Activated naive CD8-positive, alpha-beta T cell (primary cell): ENCODE data around the gene ENC1.
A peak's percentile ranks its signal among the peaks of the same experiment; 100 is the strongest.
"Not testable (repeated sequence)": the region's sequence is repeated elsewhere in the genome, so short reads cannot be mapped to it uniquely, and the experiment has no call there.

ENCODE experiments used
- H3K27ac Mint-ChIP-seq: one replicate; pipeline ENCODE4 v1.8.0; 2021; ENCODE audit warnings: mixed read lengths
- H3K27me3 Mint-ChIP-seq: one replicate; pipeline ENCODE4 v1.8.0; 2021; ENCODE audit warnings: mixed read lengths
- H3K36me3 Mint-ChIP-seq: one replicate; pipeline ENCODE4 v1.8.0; 2021; ENCODE audit warnings: mixed read lengths
- H3K4me1 Mint-ChIP-seq: one replicate; pipeline ENCODE4 v1.8.0; 2021; ENCODE audit warnings: low read depth, mixed read lengths
- H3K4me3 Mint-ChIP-seq: one replicate; pipeline ENCODE4 v1.8.0; 2021; ENCODE audit warnings: mild to moderate bottlenecking, mixed read lengths
- H3K9me3 Mint-ChIP-seq: one replicate; pipeline ENCODE4 v1.8.0; 2021; ENCODE audit warnings: low read depth, mixed read lengths

The ENC1 gene

DNA sequence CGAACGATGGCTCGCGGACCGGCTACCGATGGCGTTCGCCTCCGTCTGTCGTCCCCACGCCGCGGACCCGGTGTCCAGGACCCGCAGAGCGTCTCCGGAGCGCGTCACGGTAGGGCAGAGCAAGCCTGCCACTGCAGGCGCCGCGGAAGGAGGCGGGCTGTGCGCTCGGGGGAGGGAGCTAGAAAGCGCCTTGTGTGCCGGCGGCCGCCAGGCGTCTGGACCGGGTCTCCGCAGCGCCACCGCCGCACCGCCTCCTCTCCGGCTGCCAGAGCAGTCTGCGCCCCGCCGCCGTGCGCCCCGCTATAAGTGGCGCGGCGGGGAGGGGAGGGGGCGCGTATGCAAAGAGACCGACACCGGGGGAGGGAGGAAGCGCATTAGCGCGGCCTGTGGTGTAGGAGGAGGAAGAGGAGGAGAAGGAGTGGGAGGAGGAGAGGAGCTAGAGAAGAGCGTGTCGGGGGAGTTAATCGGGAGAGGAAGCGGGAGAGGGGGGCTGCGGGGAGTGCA lies at the start of gene ENC1:
TSS of gene ENC1 (minus strand) at position 279 of the 504 bp plus-strand sequence. CDS start 4,243 bp downstream, outside the sequence.
- Mint-ChIP-seq H3K27me3 (peaks cover 23% of the 10 kb centered on the region), H3K4me1 (peaks cover 27% of the 10 kb centered on the region), H3K9me3 (no peaks in the 10 kb centered on the region), H3K4me3 (peak within 1 kb of the TSS; percentile 87), H3K36me3 (no peaks in the 10 kb centered on the region), H3K27ac (peak within 1 kb of the TSS; percentile 73)

DNA sequence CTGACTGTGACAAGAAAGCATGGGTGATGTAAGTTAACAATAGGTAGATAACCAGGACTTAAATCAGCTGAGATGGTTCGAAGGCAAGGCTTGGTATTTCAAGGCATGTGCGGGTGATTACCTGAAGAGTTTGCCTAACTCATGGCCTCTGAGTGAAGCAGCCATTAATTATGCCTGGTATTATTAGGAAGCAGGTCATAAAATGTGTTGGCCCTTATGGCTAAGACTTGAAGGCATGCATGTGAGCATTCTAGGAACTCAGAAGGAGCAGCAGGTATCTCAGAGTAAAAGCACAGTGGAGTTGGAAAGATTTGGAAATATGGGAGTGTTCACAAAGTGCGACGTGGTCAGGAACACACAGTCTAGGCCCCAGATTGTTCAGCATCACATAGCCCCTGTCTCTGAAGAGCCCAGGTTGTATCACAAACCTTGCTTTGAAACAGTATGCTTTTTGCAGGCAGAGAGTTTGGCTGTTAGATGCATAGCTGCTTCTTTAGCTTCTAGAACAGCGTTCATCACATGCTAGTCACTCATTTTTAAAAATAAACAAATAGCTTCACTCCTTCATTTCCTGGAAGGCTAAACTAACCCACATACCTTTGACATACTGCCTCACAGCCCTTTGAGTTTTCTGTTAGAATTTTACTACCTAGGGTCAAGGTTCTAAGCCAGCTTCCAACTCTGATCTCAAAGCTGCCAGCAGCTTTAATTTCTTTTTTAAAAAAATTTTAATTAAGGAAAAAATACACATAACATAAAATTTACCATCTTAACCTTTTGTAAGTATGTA lies 46.6 kb upstream of the ENC1 start:
- Mint-ChIP-seq H3K27ac (no peak overlapping the region), H3K4me1 (peaks cover 27% of the 10 kb centered on the region), H3K4me3 (peak overlapping the region; percentile 89), H3K27me3 (no peaks in the 10 kb centered on the region), H3K36me3 (peaks cover 4% of the 10 kb centered on the region), H3K9me3 (no peaks in the 10 kb centered on the region)

- Mint-ChIP-seq H3K27ac (peak overlapping the region; percentile 83), H3K4me1 (peaks cover 27% of the 10 kb centered on the region), H3K4me3 (peak overlapping the region; percentile 89), H3K36me3 (peaks cover 4% of the 10 kb centered on the region), H3K27me3 (no peaks in the 10 kb centered on the region), H3K9me3 (no peaks in the 10 kb centered on the region)
Observed at GRCh38 chr5:74685979-74686631, 45.6 kb upstream of the ENC1 start.

GRCh38 chr5:74684900-74685851 lies 44.6 kb upstream of the ENC1 start, which contains the start of gene HEXB:
TSS of gene HEXB (plus strand) at chr5:74685233. CDS start at chr5:74685261, 28 bp downstream.
- H3K4me3 Mint-ChIP-seq = peak within 1 kb of the TSS; percentile 89
- peaks cover 27% of the 10 kb centered on the region for H3K4me1 Mint-ChIP-seq
- H3K36me3 Mint-ChIP-seq = peaks cover 4% of the 10 kb centered on the region
- H3K27ac Mint-ChIP-seq = peak within 1 kb of the TSS; percentile 83
- peaks cover 2% of the 10 kb centered on the region for H3K27me3 Mint-ChIP-seq
- H3K9me3 Mint-ChIP-seq = no peaks in the 10 kb centered on the region

GRCh38 chr5:74679966-74680365 lies 39.4 kb upstream of the ENC1 start:
- Mint-ChIP-seq H3K27ac (no peak overlapping the region), H3K4me3 (no peak overlapping the region), H3K9me3 (no peaks in the 10 kb centered on the region), H3K27me3 (peaks cover 7% of the 10 kb centered on the region), H3K4me1 (peaks cover 4% of the 10 kb centered on the region), H3K36me3 (no peaks in the 10 kb centered on the region)

DNA sequence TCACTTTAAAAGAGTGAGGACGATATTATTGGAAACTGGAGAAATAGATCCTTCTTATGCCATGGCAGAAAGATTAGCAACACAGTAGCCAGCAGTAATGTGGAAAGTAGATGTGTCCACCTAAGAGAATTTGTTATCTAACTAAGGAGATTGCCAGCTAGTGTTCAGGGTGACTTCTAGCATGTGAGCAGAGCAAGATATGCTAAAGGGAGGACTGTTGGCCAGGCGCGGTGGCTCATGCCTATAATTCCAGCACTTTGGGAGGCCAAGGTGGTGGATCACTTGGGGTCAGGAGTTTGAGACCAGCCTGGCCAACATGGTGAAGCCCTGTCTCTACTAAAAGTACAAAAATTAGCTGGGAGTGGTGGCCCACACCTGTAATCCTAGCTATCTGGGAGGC lies 38.8 kb upstream of the ENC1 start:
- H3K9me3 Mint-ChIP-seq, H3K36me3 Mint-ChIP-seq, H3K27me3 Mint-ChIP-seq, H3K4me1 Mint-ChIP-seq, H3K4me3 Mint-ChIP-seq, H3K27ac Mint-ChIP-seq: not testable (repeated sequence)

- not testable (repeated sequence) for H3K27ac Mint-ChIP-seq, H3K4me1 Mint-ChIP-seq, H3K36me3 Mint-ChIP-seq, H3K4me3 Mint-ChIP-seq, H3K27me3 Mint-ChIP-seq, H3K9me3 Mint-ChIP-seq
Observed at GRCh38 chr5:74678123-74678522, 37.6 kb upstream of the ENC1 start.

DNA sequence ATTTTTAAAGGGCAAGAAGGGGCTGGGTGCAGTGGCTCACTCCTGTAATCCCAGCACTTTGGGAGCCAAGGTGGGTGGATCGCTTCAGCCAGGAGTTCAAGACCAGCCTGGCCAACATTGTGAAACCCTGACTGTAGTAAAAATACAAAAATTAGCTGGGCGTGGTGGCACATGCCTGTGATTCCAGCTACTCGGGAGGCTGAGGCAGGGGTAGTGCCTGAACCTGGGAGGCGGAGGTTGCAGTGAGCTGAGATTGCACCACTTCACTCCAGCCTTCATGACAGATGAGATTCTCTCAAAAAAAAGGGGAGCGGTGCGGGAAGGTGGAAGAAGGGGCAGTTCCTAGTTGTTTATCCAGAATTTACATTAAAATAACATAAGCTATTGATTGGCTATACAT lies 35.9 kb upstream of the ENC1 start:
- H3K4me1 Mint-ChIP-seq, H3K36me3 Mint-ChIP-seq, H3K27me3 Mint-ChIP-seq, H3K9me3 Mint-ChIP-seq, H3K4me3 Mint-ChIP-seq, H3K27ac Mint-ChIP-seq: not testable (repeated sequence)

- H3K36me3 Mint-ChIP-seq = no peaks in the 10 kb centered on the region
- no peaks in the 10 kb centered on the region for H3K9me3 Mint-ChIP-seq
- H3K27ac Mint-ChIP-seq = no peak overlapping the region
- H3K4me1 Mint-ChIP-seq = no peaks in the 10 kb centered on the region
- peaks cover 1% of the 10 kb centered on the region for H3K27me3 Mint-ChIP-seq
- no peak overlapping the region for H3K4me3 Mint-ChIP-seq
Observed at GRCh38 chr5:74673011-74673790, 32.7 kb upstream of the ENC1 start.

DNA sequence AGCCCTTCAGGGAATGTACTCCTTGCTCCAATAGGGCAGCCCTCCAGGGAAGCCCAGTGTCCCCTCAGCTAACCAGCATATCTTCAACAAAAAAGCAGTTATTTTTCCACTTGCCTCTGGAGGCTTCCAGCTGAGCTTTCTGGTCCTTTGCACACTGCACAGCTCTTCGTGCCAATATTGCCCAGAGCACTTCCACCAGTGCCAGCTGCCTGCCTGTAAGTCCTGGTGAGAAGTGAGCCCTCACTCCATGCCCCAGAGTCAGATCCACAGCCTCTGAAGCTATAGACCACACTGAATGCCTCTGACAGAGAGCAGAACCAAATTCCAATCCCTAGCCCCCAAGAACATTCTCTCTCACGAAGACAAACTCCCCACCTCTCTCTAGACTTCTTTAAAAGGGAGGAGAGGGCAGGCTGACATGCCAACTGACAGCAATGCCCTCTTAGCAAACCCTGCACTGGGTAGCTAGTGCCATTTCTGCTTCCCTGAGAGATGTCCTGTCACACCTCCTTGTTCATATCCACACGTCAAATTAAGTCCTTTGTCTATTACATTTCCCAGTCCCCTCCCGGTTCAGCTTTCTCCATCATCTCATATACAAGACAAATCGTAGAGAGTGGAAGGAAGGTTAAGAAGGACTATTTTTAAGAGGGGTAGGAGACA lies 31.8 kb upstream of the ENC1 start:
- H3K4me3 Mint-ChIP-seq = no peak overlapping the region
- no peaks in the 10 kb centered on the region for H3K4me1 Mint-ChIP-seq
- H3K36me3 Mint-ChIP-seq = no peaks in the 10 kb centered on the region
- H3K27me3 Mint-ChIP-seq = peaks cover 1% of the 10 kb centered on the region
- H3K27ac Mint-ChIP-seq = no peak overlapping the region
- no peaks in the 10 kb centered on the region for H3K9me3 Mint-ChIP-seq

GRCh38 chr5:74670396-74671038 lies 30.0 kb upstream of the ENC1 start:
- Mint-ChIP-seq H3K4me1 (no peaks in the 10 kb centered on the region), H3K27ac (no peak overlapping the region), H3K9me3 (no peaks in the 10 kb centered on the region), H3K36me3 (no peaks in the 10 kb centered on the region), H3K4me3 (no peak overlapping the region), H3K27me3 (peaks cover 1% of the 10 kb centered on the region)

DNA sequence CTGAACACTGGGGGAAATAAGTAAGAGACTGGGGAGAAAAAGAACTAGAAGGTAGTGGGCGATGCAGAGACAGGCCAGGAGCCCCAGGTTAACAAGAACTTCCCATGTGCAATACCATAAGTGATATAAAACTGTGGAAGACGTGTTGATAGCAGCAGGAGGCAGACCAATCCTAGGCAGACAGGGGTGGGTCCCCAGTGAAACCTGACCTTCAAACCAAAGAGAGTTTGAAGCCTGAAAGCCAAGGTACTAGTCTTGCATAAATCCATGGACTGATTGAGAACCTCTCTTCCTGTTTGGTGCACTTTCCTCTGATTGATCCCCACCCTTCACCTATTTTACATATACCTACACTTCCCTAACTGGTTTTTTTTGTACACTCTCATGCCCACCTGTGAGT lies 29.3 kb upstream of the ENC1 start:
- peaks cover 1% of the 10 kb centered on the region for H3K27me3 Mint-ChIP-seq
- no peaks in the 10 kb centered on the region for H3K36me3 Mint-ChIP-seq
- no peak overlapping the region for H3K27ac Mint-ChIP-seq
- no peaks in the 10 kb centered on the region for H3K9me3 Mint-ChIP-seq
- H3K4me3 Mint-ChIP-seq = no peak overlapping the region
- no peaks in the 10 kb centered on the region for H3K4me1 Mint-ChIP-seq

GRCh38 chr5:74667396-74667795 lies 26.9 kb upstream of the ENC1 start:
- H3K27ac Mint-ChIP-seq = no peak overlapping the region
- no peaks in the 10 kb centered on the region for H3K4me1 Mint-ChIP-seq
- no peaks in the 10 kb centered on the region for H3K9me3 Mint-ChIP-seq

More at GRCh38 chr5:74667396-74667795, 26.9 kb upstream of the ENC1 start:
- H3K4me3 Mint-ChIP-seq = no peak overlapping the region
- H3K36me3 Mint-ChIP-seq = no peaks in the 10 kb centered on the region
- peaks cover 3% of the 10 kb centered on the region for H3K27me3 Mint-ChIP-seq
